Gastroesophageal sphincter (tissue), 3 donors: ENCODE data around the gene BMAL1.
"Not testable (repeated sequence)": the region's sequence is repeated elsewhere in the genome, so short reads cannot be mapped to it uniquely, and the experiment has no call there.

Experiments
- CTCF ChIP-seq, 4 experiments: fragments of 200-600 bp in 2 of 4; fragments of 450-650 bp in 2 of 4; sonication (generic) in 1 of 4; IDR thresholded peaks; one replicate each; pipeline ENCODE4 v1.5.1; 2017 to 2019; ENCODE audit warnings: antibody characterized with exemption in 4 of 4, mild to moderate bottlenecking in 2 of 4, moderate library complexity in 2 of 4
- POLR2A ChIP-seq, 2 donors: fragments of 450-650 bp; IDR thresholded peaks; one replicate each; pipeline ENCODE4 v1.6.1; 2017; ENCODE audit warnings: antibody characterized with exemption in 2 of 2, mild to moderate bottlenecking in 2 of 2, moderate library complexity in 1 of 2
- POLR2AphosphoS5 ChIP-seq: sonication (generic); formaldehyde crosslinking; IDR thresholded peaks from one replicate; pipeline ENCODE4 v1.6.1; 2017; ENCODE audit warnings: antibody characterized with exemption

- not testable (repeated sequence) for TF ChIP-seq POLR2AphosphoS5; CTCF (IDR thresholded peaks at IDR 0.05); POLR2A (IDR thresholded peaks at IDR 0.05)
Observed at GRCh38 chr11:13436836-13437235, 159.2 kb downstream of the BMAL1 start.
